ENCODE measurements around the gene PTH1R. TPM values are rescaled to one million over a fixed set of nuclear protein-coding genes. Genes with fewer than 3 reads are reported as not detected.
"Not testable (repeated sequence)": the region's sequence is repeated elsewhere in the genome, so short reads cannot be mapped to it uniquely, and the experiment has no call there.

Gene PTH1R
- total RNA-seq, 1 donor from 2014 or later, result 12.9 TPM

- no peak for DNase-seq (ENCODE audit: low spot score)
Observed at GRCh38 chr3:46899151-46900006, 21.9 kb downstream of the PTH1R start.

- DNase-seq (ENCODE audit: low spot score), result no peak
Observed at GRCh38 chr3:46900007-46900292, 22.4 kb downstream of the PTH1R start.

- no peak for DNase-seq (ENCODE audit: low spot score)
Observed at GRCh38 chr3:46900356-46900755, 22.8 kb downstream of the PTH1R start.

DNA sequence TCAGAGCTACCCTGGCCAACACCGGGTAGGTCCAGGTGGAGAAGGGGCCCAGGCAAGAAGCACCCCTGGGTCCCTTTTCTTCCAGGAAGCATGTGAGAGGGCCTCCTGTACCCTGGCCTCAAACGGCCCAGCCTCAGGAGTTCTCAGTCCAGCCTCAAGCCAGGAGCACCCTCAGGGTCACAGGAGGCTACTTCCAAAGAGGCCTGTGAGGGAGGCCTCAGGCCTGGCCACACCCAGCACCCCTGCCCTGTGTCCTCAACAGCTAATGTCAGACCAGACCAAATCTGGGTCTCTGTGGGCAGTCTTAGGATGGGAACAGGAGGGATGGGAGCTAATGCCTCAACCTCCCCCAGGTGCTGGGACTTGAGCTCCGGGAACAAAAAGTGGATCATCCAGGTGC lies 23.5 kb downstream of the PTH1R start:
- no peak for DNase-seq (ENCODE audit: low spot score)

DNA sequence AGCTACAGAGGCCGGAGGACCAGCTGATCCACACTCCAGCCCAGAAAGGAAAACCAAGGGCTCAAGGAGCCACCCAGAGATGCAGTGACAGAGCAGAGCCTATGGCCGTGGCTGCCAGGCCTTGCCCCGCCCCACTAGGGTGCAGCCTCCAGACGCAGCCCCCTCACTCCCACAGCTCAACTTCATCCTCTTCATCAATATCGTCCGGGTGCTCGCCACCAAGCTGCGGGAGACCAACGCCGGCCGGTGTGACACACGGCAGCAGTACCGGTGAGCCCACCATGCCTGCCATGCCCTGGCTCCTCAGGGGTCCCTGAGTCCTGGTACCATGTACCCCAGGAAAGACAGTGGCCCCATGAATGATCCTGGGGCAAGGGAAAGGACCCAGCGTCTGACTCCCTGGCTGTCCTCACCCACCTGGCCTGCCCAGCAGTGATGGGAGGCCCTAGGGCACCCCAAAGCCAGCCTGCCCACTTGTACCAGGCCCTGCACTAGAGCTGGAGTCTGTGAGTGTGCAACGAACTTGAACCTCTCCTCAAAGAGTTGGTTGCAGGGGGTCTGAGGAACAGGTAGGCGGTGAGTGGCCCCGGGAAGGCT lies 24.2 kb downstream of the PTH1R start:
- no peak for DNase-seq (ENCODE audit: low spot score)

DNA sequence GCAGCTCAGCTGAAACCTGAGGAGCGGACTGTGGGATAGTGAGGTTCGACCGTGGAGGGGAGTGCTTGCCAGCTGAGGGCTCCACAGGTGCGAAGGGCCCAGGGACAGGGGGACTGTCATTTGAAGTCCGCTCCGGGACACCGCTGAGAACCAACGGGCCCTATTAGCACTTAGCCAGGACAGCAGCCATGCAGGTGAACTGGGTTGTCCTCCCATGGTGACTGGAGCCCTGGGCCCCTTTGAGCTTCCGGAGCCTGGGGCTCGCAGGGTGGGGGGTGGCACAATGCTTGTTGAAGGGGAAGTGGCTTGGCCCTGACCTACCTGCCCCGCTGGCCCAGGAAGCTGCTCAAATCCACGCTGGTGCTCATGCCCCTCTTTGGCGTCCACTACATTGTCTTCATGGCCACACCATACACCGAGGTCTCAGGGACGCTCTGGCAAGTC lies 24.7 kb downstream of the PTH1R start:
- no peak for DNase-seq (ENCODE audit: low spot score)

DNA sequence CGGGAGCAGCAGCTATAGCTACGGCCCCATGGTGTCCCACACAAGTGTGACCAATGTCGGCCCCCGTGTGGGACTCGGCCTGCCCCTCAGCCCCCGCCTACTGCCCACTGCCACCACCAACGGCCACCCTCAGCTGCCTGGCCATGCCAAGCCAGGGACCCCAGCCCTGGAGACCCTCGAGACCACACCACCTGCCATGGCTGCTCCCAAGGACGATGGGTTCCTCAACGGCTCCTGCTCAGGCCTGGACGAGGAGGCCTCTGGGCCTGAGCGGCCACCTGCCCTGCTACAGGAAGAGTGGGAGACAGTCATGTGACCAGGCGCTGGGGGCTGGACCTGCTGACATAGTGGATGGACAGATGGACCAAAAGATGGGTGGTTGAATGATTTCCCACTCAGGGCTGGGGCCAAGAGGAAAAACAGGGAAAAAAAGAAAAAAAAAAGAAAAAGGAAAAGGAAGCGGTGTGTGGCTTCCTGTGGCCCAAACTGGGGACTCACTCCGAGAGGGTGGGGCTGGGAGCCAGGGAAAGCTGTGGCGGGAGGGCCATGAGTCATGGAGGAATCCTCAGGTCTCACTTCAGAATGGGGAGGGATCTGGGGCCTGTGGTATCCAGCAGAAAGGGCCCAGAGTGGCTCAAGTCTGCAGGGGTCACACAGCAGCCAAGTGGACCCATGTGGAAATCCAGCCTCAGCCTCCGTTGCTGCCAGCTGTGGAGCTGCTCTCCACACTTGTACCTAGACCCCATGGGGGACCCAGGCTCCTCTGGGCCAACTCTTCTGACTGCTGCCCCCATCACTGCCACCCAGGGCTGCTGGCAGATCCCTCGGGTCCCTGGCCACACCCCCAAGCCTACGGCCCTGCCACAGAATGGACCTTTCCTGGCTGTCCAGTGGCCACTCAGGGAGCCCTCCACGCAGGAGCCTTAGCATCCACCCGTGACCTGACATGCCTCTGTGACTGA lies 26.1 kb downstream of the PTH1R start:
- DNase-seq (ENCODE audit: low spot score), result no peak

GRCh38 chr3:46904303-46905212 lies 27.0 kb downstream of the PTH1R start:
- no peak for DNase-seq (ENCODE audit: low spot score)

GRCh38 chr3:46905213-46905560 lies 27.7 kb downstream of the PTH1R start:
- DNase-seq (ENCODE audit: low spot score), result no peak

- DNase-seq (ENCODE audit: low spot score), result no peak
Observed at GRCh38 chr3:46905661-46906451, 28.3 kb downstream of the PTH1R start.

DNA sequence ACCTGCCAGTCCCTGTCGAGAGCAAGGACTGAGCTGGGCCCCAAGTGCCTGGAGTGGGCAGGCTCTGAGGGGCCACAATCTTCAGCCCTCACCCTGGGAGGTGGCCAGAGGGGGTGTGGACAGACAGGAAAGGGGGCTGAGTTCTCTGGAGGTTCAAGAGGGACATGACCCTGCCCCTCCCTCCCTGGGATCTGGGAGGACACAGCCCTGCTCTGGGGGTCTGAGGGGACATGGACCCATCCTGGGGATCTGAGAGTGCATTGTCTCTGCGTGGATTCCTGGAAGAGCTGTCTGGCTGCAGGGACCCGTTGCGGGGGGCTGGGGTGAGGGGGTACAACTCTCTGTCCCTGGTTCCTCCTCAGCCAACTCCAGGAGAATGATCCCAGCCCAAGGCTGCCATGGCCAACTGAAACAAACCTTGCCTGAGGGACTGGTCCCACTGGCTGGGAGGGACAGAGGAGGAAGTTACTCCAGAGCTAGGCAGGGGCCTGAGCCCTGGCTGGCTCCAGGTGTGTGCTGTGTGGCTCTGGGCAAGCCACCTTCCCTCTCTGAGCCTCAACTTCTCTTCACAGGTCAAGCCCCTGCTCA lies 29.0 kb downstream of the PTH1R start:
- DNase-seq (ENCODE audit: low spot score), result no peak

DNA sequence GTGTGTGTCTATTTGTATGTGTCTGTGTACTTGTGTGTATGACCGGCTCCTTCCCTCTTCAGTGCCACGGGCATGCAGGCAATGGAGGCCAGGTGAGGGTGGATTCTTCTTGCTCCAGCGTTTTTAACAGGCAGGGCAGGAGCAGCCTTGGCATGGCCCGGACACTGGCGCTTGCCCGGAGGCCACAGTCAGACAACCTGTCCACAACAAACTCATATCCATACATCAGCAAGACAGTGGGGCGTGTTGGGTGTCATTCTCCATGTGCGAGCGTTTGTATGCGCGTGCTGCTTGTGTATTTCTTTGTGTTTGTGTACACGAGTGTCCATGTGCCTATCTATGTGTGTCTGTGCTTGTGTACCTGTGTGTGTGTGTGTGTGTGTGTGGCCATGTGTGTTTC lies 29.8 kb downstream of the PTH1R start:
- DNase-seq (ENCODE audit: low spot score), result no peak

- DNase-seq (ENCODE audit: low spot score), result no peak
Observed at GRCh38 chr3:46907960-46908293, 30.4 kb downstream of the PTH1R start.

- no peak for DNase-seq (ENCODE audit: low spot score)
Observed at GRCh38 chr3:46908294-46908985, 30.9 kb downstream of the PTH1R start.

DNA sequence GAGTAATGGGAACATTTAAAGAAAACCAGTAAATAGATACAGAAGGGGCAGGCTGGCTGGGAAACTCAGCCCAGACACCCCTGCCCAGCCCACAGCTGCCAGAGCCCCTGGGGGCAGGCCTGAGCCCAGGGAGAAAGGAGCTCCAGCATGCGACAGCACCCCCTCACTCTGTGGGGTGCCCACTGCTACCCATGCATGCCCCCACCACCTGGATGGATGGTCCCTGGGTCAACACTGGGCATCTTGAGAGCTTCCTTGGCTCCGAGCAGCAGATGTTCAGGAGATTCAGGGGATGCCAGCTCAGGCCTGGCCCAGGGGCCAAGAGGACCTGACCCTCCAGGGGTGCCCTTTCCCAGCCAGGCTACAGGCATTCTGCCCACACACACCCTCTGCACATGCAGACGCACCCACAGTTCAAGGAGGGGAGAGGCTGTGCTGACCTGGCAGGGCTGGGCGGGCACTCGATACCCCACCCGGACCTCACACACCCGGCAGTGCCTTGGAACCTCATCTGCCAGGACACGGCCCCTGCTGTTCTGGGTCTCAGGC lies 31.5 kb downstream of the PTH1R start:
- DNase-seq (ENCODE audit: low spot score), result no peak

GRCh38 chr3:46909535-46910161 lies 32.1 kb downstream of the PTH1R start:
- peak; percentile 88 for DNase-seq (ENCODE audit: low spot score)

DNA sequence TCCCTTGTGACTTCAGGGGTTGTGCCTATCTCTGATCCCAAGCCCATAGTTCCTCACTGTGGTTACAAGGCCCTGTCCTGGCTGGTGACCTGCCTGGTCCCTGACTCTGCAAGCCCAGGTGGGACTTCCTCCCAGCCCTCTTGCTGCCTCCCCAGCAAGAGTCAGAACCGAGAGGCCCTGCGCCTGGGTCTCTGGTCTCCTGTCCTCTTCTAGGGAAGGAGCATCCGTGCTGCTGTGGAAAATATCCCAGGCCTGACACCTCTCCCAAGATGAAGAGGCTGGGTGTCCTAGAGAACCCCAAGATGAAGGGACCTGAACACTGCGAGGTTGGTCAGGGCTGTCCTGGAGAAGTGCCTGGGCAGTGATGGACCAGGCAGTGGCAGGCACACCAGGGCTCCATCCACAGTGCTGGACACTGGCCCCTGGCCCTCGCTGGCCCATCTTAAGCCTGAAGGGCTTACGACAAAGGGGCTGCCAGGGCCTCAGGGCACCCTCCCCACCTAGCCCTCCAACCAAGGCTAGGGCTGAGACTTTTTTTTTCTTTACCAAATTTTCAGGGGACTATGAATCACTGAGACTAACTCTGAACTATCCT lies 32.7 kb downstream of the PTH1R start:
- no peak for DNase-seq (ENCODE audit: low spot score)

GRCh38 chr3:46910914-46911313 lies 33.4 kb downstream of the PTH1R start:
- not testable (repeated sequence) for DNase-seq (ENCODE audit: low spot score)

DNA sequence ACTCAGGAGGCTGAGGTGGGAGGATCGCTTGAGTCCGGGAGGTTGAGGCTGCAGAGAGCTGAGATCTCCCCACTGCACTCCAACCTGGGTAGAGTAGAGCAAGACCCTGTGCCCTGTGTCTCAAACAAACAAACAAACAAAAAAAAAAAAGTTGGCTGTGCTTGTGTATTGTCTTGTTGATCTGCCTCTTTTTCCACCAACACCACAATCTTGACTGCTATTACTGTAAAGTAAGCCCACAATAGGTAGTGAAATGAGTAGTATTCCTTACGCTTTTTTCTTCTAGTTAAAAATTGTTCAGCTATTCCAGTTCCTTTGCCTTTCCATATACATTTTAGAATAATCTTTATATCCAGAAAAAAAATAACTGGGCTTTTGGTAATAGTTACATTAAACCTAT lies 35.5 kb downstream of the PTH1R start:
- DNase-seq (ENCODE audit: low spot score), result no peak

Measured in ureter (tissue), 1 donor.